Kidney glomerular epithelial cell (primary cell): ENCODE data around the gene OLFM3.

Source experiments
- DNase-seq: peaks from one replicate; lab custom pipeline; 2025; lab: John Stamatoyannopoulos, UW

The OLFM3 gene

DNA sequence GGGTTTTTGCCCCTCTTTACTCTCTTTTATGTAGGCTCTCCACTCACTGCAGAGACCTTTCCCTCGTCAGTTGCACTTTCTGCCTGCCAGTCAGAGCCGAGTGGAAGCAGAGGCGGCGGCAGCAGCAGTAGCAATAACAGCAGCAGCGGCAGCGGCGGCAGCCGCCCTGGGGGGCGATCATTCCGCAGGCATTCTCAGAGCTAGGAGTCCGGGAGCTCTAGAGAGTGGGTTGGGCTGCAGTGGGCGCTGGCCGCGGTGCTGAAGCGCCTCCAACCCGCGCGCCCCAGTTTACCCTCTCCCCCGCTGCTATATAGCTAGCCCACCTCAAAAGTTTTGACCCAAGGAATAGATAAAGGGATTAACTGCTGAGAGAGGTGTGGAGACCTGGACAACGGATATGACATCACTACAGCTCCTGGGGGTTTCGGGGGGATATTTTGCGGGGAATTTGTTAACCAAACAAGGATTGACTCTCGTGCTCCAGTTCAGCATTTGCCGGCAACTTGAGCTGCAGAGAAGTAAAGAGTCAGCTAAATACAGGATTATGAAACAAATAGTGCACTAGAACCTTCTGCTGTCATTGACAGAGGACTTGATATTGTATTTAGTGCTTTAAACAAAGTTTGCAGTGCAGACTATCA is at the start of gene OLFM3:
TSS of gene OLFM3 (minus strand) at position 102 of the 641 bp plus-strand sequence.
- no peak for DNase-seq

DNA sequence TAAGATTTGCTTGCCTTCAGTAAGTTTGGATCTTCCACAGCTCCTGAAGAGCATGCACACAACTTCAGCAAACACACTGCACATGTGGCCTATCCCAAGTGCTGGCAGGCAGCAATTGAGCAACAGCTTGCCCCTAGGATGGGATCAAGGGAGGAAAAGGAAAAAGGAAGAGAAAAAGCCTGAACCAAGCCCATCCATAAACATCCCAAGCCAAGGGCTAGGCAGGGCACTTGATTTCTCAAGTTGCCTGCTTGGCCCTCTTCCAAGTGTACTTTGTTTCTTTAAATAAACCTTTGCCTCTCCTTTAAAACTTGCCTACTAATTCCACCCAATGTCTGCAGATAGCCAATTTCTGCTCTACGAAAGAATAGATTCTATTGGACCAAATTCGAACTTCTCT is 49.0 kb upstream of the OLFM3 start:
- no peak for DNase-seq

DNA sequence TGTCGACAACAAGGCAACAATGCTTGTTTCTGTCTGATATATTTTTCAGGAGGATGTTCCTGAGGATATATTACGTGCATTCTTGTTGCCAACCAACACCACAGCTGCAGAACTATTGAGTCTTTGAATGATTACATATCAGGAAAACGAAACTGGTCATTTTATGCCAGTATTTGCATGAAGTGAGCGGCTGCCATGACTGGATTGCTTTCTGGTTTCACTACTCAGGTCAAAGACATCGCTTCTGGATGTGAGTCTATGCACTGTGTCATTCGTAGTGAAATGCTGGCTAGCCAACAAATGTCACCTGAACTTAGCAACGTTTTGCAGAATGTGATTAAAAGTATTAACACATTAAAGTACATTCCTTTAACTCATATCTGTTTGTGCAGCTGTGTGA is 35.8 kb upstream of the OLFM3 start:
- DNase-seq = no peak

DNA sequence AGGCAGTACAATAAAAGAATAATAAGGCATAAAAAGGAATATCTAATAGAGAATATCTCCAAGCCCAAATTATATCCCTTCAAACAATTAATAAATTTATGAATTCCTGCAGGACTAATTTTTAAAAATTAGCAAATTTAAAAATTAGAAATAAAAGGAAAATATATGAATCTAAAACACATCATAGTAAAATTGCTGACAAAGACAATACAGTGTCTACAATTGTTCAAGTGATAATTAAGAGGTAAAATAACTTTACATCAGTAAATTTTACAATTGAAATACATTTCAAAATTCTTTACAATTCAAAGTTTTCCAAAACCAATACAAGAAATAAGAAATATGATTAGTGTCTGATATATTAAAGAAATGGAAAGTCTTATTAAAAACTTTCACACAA is 22.8 kb upstream of the OLFM3 start:
- no peak for DNase-seq

DNA sequence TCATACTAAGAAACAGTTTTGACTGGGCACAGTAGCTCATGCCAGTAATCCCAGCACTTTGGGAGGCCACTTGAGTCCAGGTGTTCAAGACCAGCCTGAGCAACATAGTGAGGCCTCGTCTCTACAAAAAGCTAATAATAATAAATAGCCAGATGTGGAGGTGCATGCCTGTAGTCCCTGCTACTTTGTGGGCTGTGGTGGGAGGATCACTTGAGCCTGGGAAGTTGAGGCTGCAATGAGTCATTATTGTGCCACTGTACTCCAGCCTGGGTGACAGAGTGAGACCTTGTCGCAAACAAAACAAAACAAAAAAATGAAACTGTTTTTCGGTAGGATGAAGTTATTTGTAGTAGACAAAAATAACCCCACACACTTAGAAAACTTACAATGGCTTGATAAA is 19.0 kb upstream of the OLFM3 start:
- no peak for DNase-seq

DNA sequence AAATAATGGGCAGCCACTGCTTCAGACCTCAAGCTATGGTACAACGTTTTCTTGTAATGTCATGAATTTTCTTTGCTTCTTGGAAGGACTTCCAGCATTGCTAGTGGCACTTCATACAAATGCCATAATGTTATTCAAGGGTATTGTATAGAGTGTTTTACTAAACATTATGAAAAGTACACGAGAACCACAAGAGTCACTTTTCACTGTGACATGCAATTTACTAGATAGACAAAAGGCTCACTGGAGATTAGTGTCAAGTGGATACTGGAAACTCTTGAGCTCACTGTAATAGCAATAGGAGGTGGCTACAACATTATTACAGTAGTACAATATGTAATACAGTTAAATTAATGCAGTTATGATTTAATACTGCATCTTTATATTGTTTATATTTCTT is 5.3 kb upstream of the OLFM3 start:
- no peak for DNase-seq

DNA sequence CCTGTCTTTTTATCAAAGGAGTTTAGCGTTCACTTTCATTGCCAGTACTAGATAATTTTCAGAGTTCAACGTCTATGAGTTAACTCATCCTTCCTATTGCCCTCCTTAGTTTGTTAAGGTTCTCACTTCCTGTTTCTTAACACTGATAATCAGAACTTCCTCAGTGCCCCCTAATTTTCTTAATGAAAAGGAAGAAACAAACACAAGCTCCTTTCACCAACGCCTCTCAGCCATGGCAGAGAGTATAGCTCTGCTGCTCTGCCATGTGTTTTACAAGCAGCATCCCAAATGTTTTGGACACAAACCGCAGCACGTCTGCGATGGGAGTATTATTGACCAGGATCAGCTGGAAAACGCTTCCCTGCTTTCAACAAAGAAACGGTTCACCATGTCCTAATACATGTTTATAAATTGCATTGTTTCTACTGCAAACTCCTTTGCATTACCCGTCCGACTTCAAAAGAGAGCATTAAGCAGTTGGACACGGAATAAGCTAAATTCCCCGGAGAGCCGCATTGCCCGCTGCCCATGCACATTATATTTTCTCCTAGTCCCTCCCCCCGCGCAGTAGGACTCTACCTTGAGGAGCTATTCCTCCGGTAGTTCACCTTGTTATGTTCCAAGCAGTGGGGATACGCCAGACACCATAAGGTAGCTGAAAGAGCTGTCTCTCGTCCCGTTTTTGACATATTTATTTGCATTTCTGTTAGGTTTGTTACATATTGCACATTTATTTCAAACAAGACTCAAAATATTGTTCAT is 561 bp downstream of the OLFM3 start:
- DNase-seq = no peak

DNA sequence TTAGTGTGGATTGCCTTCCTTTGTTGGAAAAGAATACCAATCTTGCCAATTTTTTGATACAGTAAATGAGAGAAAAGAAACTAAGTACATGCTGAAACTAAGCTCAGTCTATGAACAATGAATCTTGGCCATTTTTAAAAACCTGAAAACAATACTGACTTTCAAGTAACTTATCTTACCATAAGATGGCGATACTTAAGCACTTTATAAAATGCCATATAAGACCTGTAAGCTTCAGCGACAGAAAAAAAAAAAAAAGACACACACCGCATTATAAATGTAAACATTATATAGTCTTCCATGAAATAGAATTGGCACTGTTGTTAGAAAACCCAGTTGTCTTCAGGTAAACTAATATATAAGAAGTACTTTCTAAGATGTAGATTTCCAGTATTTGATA is 3.0 kb downstream of the OLFM3 start:
- DNase-seq = no peak

DNA sequence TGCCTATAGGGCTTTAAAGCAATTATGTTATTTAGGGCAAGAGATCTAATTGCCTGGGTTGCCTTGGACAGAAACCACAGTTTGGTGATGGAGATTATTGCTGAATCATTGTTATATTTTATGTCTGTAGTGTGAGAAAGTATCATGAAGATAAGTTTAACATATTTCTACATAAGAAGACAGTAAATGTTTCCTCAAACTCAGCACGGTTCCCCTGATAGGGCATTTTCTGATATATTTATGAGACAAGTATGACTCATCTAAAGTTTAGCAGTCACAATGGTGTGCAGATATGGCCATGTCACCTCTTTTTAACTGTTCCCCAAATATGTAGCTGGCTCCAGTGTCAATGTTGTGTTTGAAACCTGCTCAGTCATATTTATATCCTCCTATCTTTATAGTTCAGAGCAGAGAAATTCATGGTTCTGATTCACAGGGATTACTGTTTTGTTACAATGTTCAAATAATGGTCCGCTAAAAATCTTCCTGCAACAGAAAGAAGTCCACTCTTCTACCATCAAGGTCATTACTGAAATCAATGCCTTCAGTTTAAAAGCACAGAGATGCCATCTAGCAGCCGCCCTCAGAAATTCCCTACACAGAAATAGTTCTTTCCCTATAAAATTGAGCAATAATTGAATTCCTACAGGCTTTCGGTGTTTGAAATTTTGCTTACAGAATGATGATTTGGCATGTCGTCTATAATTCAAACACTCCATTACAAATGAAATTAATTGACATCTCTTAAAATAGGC is 3.7 kb downstream of the OLFM3 start:
- DNase-seq = no peak

DNA sequence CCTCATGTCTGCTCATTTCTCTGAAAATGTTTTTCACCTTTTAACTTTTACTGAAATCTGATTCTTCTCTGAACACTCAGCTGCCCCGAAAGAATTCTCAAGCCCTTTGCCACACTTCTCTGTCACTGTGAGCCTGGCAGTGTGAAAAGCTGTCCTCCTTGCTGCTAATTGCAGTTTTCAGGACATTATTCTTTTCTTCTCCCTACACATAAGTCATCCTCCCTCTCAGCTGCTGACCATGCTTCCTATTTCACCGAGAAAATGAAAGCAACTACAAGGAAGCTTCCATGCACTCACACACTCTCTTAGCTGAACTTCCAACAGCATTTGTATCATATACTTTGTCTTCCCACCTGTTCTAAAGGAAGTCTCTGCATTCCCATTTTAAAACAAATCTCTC is 15.8 kb downstream of the OLFM3 start:
- DNase-seq = no peak

DNA sequence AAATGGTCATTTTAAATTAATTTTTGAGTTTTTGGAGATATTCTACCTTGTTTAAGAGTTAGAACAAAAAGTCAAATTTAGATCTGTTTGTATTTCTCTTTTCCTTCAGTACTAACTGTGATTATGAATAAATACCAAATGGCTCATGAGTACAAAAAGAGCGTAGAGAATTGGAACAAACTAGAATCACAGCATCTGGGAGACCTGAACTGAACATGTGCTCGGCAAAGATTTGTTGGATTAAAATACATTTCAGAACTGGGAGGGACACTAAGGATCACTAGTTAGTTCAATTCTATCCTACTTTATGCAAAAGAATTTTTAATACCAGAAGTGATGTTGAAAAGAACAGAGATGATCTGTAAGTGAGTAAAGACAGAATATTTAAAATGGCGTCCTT is 19.5 kb downstream of the OLFM3 start:
- no peak for DNase-seq

DNA sequence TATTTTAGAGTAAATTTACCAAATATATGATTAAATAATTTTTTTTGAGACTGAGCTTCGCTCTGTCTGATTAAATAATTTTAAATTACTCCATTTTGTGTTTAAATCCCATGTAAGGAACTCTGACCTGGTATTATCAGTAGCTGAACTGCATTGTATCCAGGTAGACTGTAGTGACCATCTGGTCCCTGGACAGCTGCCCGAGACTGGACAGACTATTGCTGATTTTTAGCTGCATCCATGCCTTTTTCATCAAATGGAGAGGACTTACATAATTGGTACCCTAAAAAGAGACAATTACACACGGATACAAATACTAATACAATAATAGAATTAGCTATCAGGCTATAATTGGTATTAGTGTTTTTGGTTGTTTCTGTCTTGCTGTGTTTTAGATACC is 20.6 kb downstream of the OLFM3 start:
- no peak for DNase-seq

DNA sequence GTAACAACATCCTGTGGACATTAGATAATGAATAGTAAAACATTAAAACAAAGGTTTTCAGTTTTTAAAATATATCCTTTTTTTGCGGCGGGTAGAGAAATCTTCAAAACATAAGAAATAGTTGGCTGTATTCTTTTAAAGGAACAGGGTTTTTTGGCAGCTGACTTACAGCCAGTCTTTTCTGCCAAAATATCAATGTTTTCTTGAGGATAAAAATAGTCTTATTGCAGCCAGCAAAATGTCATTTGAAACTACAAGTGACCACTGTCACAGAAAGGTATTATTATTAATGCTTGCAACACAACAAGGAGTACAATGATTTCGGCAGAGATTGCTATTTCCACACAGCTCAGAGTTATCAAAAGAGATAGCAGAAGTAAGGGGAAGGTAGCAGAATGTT is 21.4 kb downstream of the OLFM3 start:
- no peak for DNase-seq

DNA sequence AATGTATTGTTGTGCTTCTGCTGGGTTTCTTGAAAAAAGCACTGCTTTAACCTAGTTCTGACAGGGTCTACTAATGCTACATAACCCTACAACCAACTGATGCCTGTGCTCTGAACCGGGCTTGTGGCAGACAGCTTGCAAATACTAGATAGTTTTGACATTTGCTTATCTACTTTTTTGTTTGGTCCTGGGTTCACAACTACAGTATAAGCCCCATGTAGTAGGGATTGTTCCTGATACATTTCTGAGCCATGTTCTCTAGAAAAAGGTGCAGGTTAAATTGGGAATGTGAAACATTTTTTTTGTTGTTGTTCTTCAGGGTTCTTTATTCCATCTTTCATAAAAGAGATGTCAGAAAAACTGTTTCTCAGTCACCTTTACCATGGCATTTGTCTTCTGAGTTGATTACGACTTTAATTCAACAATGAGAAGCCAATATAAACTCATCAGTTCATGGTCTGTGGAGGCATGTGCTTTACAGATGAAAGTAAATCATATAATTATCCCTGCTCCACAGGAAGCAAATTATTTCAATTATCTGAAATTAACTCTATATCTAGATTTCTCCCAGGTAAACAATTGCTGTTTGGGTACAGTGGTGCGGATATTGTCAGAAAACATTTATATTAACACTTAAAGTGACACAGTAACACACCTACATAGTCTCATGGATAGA is 22.0 kb downstream of the OLFM3 start:
- DNase-seq = no peak

DNA sequence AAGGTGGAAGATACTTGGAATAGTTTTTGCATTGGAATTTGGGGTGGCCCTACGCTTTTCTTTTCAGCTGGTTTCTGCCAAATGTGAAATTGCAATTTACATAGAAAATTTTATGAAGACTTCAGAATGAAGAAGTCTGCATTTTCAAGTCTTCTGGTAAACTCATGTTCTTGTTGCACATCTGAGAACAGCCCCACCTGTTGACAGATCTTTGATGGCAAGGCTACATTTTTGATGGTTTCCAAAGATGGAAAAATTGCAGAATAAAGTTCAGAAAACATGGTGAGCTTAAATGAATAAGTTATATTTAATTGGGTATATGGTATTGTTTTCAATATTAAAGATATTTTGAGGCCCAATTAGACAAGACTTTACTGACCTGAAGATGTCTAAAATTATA is 25.4 kb downstream of the OLFM3 start:
- DNase-seq = no peak

DNA sequence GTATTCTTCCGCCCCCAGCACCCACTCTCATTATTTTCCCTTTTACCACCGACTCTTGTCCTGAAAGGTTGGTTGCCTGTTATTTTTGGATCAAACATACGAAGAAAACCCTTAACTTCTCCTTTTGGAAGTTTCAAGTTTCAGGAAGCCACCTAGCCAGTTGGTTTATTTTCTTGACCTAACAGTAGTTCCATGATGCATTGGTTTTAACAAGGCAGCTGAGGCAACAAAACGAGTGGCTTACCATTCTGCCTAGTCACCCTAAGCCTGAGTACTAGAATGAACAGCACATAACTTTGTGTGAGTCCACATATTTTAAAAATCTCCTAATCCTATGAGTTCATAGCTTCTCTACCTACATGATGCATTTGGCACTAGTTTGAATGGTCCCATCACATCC is 28.9 kb downstream of the OLFM3 start:
- no peak for DNase-seq

DNA sequence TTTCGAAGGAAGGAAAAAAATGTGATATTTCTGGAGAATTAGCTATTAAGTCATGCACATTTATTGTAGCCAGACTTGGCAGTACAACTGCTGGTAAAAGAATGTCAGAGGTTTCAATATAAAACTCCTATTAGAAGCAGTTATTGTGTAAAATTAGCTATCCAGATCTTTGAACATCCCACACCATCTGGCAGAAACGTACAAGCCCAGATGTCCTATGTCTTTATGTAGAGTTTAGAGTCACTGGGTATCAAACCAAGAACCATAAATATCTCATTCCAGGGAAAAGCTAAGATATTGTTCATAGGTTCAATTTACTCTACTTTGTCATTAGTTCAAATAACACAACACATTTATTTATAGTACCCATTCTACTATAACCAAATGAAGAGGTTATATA is 31.4 kb downstream of the OLFM3 start:
- DNase-seq = no peak

DNA sequence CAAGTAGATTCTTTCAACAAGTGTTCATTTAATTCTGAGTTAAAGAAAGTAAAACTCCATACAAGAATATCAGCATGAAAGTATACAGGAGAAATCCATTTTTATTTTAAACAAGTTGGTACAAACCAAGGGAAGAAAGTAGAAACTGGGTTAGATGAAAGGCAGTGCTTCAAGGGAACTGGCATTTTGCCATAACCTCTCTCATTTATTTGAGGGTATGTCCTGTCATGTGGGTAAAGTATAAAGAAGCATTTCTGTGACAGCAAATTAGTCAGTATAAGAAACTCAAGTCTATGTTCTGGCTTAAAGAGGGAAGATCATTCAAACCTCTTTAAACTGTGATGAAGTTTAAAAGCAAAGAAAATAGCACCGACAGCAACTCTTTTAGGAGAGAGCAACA is 32.0 kb downstream of the OLFM3 start:
- DNase-seq = no peak

DNA sequence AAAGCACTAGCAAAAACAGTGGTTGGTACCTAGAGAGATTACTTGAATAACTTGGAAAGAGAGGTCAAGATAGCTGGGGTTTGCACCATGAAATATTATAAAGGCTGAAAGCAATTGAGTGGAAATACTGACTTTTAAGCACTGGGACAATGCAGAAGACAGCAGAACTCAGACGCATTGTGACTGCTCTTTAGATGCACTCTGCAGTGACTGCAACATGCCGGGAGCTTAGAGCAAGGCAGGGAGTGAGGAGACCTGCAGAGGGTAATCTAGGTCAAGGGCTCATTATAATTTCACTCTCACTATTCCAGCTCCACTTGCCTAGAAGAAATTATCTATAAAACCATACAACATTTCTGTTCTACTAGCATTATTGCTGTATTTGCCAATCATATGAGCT is 36.6 kb downstream of the OLFM3 start:
- DNase-seq = no peak

DNA sequence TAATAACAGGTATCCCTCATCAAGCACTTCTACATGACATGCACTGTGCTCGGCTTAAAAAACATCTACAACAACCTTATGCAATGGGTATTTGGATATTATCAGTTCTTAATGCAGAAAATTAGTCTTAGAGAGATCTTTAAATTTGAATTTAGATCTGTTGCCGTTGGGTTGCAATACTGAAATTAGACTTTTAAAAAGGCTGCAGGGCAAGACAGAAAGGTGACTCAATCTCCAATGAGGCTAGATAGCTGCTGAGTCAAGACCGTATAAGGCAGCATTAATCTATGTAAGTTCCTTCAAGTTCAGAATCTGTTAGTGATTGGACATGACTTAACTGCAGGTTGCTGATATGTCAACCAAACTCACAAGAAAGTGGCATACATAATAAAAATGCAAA is 37.3 kb downstream of the OLFM3 start:
- no peak for DNase-seq

DNA sequence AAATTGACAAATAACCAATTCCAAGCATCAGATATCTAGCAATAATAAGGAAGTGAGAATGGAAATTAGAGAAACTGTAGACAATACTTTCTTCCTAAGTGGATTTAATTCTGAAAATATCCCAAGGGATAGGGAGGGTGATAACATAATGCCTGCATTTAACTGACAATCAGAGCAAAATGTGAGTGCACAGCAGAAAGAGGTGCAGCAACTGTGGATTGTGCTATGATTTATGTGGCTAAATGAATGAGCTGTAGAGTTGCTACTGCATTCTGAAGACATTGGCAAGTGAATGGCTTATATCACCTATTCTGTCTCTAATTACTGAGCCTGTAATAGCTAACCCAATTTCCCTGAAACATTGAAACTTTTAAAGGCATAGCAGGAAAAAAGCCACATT is 39.0 kb downstream of the OLFM3 start:
- DNase-seq = no peak

DNA sequence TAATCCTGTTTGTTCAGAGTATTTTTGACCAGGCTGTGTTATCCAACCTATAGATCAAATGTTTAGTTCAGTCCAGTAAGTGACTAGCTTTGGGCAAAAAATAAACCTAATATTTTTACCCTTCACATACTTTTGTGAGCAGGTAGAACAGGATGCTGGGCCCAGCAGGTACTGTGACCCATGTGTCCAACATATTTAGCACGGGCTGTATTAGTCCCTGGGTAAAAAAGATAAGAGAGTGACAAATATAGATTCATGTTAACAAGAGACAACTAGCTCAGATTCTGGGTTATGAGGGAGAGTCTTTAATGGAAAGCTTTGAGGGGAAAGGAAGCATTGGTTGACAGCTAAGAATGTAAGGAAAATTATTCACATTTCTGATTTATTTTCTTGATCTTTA is 43.1 kb downstream of the OLFM3 start:
- DNase-seq = no peak

DNA sequence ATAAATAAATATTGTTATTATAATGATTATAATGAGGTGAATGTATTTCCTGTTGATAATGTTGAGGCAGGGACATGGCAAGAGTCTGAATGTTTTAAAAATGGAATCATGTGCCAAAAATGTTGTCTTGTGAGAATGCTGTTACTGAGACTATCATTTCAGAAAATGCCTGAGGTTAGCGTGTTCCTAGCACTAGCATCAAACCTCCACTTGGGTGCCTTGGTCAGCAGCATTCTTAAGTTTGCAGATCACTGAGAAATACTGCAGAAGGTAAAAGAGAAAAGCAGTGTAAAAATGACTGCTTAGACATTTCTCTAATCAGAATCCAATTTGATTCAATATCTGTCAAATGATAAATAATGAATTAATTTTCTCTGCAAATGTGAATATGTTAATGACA is 50.8 kb downstream of the OLFM3 start:
- DNase-seq = no peak
